GM19463 (cell line): ENCODE measurements around the gene IFT81.
A peak's percentile ranks its signal among the peaks of the same experiment; 100 is the strongest.
"Not testable (repeated sequence)": the region's sequence is repeated elsewhere in the genome, so short reads cannot be mapped to it uniquely, and the experiment has no call there.

Experiments used
- ATAC-seq: cut with Tn5 transposase; IDR thresholded peaks from one replicate; pipeline ENCODE4 v1.9.1; 2021; ENCODE audit warnings: mild to moderate bottlenecking, moderate library complexity; ENCODE audit not compliant: unreplicated experiment

The IFT81 gene

GRCh38 chr12:110124269-110124995 lies at the start of gene IFT81:
Gene IFT81, plus strand, starts transcription at chr12:110124357. Its CDS starts 3,024 bp downstream, at chr12:110127381.
- ATAC-seq, result peak; percentile 91

- ATAC-seq, result no peak
These were observed 48.3 kb upstream of the IFT81 start for GRCh38 chr12:110075880-110076279.

- ATAC-seq, result no peak
These were observed 46.4 kb upstream of the IFT81 start for GRCh38 chr12:110077800-110078199.

GRCh38 chr12:110079477-110080400 lies 44.4 kb upstream of the IFT81 start:
- ATAC-seq, result peak; percentile 85

- ATAC-seq, result no peak
These were observed 43.7 kb upstream of the IFT81 start for GRCh38 chr12:110080410-110080809.

- ATAC-seq, result no peak
These were observed 39.7 kb upstream of the IFT81 start for GRCh38 chr12:110084314-110085015.

GRCh38 chr12:110088216-110088615 lies 35.9 kb upstream of the IFT81 start:
- not testable (repeated sequence) for ATAC-seq

- ATAC-seq, result no peak
These were observed 35.2 kb upstream of the IFT81 start for GRCh38 chr12:110088936-110089335.

GRCh38 chr12:110090266-110091135 lies 33.7 kb upstream of the IFT81 start:
- no peak for ATAC-seq

- no peak for ATAC-seq
These were observed 32.9 kb upstream of the IFT81 start for GRCh38 chr12:110091136-110091711.

- ATAC-seq, result no peak
These were observed 30.4 kb upstream of the IFT81 start for GRCh38 chr12:110093631-110094311.

GRCh38 chr12:110100315-110100970 lies 23.7 kb upstream of the IFT81 start:
- peak; percentile 90 for ATAC-seq

GRCh38 chr12:110102255-110102654 lies 21.9 kb upstream of the IFT81 start:
- ATAC-seq, result no peak

- ATAC-seq, result no peak
These were observed 19.7 kb upstream of the IFT81 start for GRCh38 chr12:110104188-110105094.

- ATAC-seq, result no peak
These were observed 19.0 kb upstream of the IFT81 start for GRCh38 chr12:110105159-110105558.

- ATAC-seq, result no peak
These were observed 18.2 kb upstream of the IFT81 start for GRCh38 chr12:110105986-110106385.

- no peak for ATAC-seq
These were observed 16.5 kb upstream of the IFT81 start for GRCh38 chr12:110107369-110108281.
